ENCODE measurements around the gene DNAJB8. TPM values are rescaled to one million over a fixed set of nuclear protein-coding genes. Genes with fewer than 3 reads are reported as not detected.
A peak's percentile ranks its signal among the peaks of the same experiment; 100 is the strongest.

The DNAJB8 gene
- polyA plus RNA-seq, 1 experiment: not detected

GRCh38 chr3:128469556-128469955 is 2.9 kb upstream of the DNAJB8 start:
- POLR2A ChIA-PET: no interaction called here

GRCh38 chr3:128468791-128469527 is 2.3 kb upstream of the DNAJB8 start:
- ChIA-PET POLR2A (no interaction called here), CTCF (no interaction called here)
- Histone ChIP-seq H3K9me3 (ENCODE audit: control insufficient read depth, insufficient read depth, low read length) (peaks cover 4% of the 10 kb centered on the region; the same call in 1 of the 2 replicates), H3K4me3 (ENCODE audit: low read depth, low read length) (no peak overlapping the region), H3K27me3 (ENCODE audit: control insufficient read depth, insufficient read depth, low read length) (peaks cover 71% of the 10 kb centered on the region), H3K27ac (ENCODE audit: low read depth, low read length) (no peak overlapping the region)
- TF ChIP-seq CTCF (IDR thresholded peaks at IDR 0.05; ENCODE audit: low read depth, low read length): no peak
- no peak for DNase-seq (ENCODE audit: low read depth, low spot score)

More at GRCh38 chr3:128469556-128469955, 2.9 kb upstream of the DNAJB8 start:
- Histone ChIP-seq H3K4me3 (ENCODE audit: low read depth, low read length) (no peak overlapping the region), H3K9me3 (ENCODE audit: control insufficient read depth, insufficient read depth, low read length) (peaks cover 4% of the 10 kb centered on the region; the same call in 1 of the 2 replicates), H3K27ac (ENCODE audit: low read depth, low read length) (no peak overlapping the region), H3K27me3 (ENCODE audit: control insufficient read depth, insufficient read depth, low read length) (peaks cover 74% of the 10 kb centered on the region)
- CTCF ChIA-PET: no interaction called here
- no peak for TF ChIP-seq CTCF (IDR thresholded peaks at IDR 0.05; ENCODE audit: low read depth, low read length)
- no peak for DNase-seq (ENCODE audit: low read depth, low spot score)

GRCh38 chr3:128468285-128468790 is 1.6 kb upstream of the DNAJB8 start:
- CTCF ChIA-PET: no interaction called here
- H3K27me3 ChIP-seq (ENCODE audit: control insufficient read depth, insufficient read depth, low read length): peaks cover 69% of the 10 kb centered on the region
- no peak for DNase-seq (ENCODE audit: low read depth, low spot score)
- POLR2A ChIA-PET: no interaction called here
- no peak overlapping the region for H3K4me3 ChIP-seq (ENCODE audit: low read depth, low read length)
- TF ChIP-seq CTCF (IDR thresholded peaks at IDR 0.05; ENCODE audit: low read depth, low read length): no peak
- peaks cover 4% of the 10 kb centered on the region for H3K9me3 ChIP-seq (ENCODE audit: control insufficient read depth, insufficient read depth, low read length)
- no peak overlapping the region for H3K27ac ChIP-seq (ENCODE audit: low read depth, low read length)

GRCh38 chr3:128464702-128465101 is 2.0 kb downstream of the DNAJB8 start:
- no peak for DNase-seq (ENCODE audit: low read depth, low spot score)
- H3K9me3 ChIP-seq (ENCODE audit: control insufficient read depth, insufficient read depth, low read length): no peaks in the 10 kb centered on the region; the same call in 1 of the 2 replicates
- TF ChIP-seq CTCF (IDR thresholded peaks at IDR 0.05; ENCODE audit: low read depth, low read length): no peak
- POLR2A ChIA-PET: no interaction called here
- peaks cover 50% of the 10 kb centered on the region for H3K27me3 ChIP-seq (ENCODE audit: control insufficient read depth, insufficient read depth, low read length)
- H3K27ac ChIP-seq (ENCODE audit: low read depth, low read length): no peak overlapping the region
- H3K4me3 ChIP-seq (ENCODE audit: low read depth, low read length): no peak overlapping the region
- CTCF ChIA-PET: interaction anchor here (2.7 kb wide), 1 partner anchor 32 kb away, joined by 8 read pairs; no protein-coding TSS in a partner anchor

- no peak for DNase-seq (ENCODE audit: low read depth, low spot score)
- Histone ChIP-seq H3K27ac (ENCODE audit: low read depth, low read length) (no peak overlapping the region), H3K27me3 (ENCODE audit: control insufficient read depth, insufficient read depth, low read length) (peaks cover 51% of the 10 kb centered on the region), H3K9me3 (ENCODE audit: control insufficient read depth, insufficient read depth, low read length) (no peaks in the 10 kb centered on the region; the same call in 1 of the 2 replicates), H3K4me3 (ENCODE audit: low read depth, low read length) (no peak overlapping the region)
- ChIA-PET CTCF (interaction anchor here (2.7 kb wide), 1 partner anchor 33 kb away, joined by 8 read pairs; no protein-coding TSS in a partner anchor), POLR2A (no interaction called here)
- TF ChIP-seq CTCF (IDR thresholded peaks at IDR 0.05; ENCODE audit: low read depth, low read length): peak; percentile 16; the same call in 1 of the 2 replicates
Observed at GRCh38 chr3:128464188-128464587, 2.5 kb downstream of the DNAJB8 start.

Measured in AG04450 (cell line).